Mucosa of gallbladder (tissue), 1 donor: ENCODE data around the gene RARB. TPM values are rescaled to one million over a fixed set of nuclear protein-coding genes. Genes with fewer than 3 reads are reported as not detected.
A peak's percentile ranks its signal among the peaks of the same experiment; 100 is the strongest.

Source experiments
- DNase-seq: peaks from one replicate; pipeline ENCODE4 v3.0.0-alpha.2; 2020; ENCODE audit warnings: low spot score
- total RNA-seq: library from RNA; stranded (reverse); gene quantifications from one replicate; pipeline ENCODE4 v1.2.1, GENCODE V29; 2021
- donor health status: DM: no; HTN: no; CAD: no.

Gene RARB
- total RNA-seq, 1 donor from 2014 or later: 12.9 TPM

- no peak for DNase-seq
Measured at GRCh38 chr3:25423780-25424588, 4.1 kb upstream of the RARB start.

- DNase-seq: no peak
Measured at GRCh38 chr3:25424614-25425013, 3.4 kb upstream of the RARB start.

GRCh38 chr3:25426408-25426807 is 1.7 kb upstream of the RARB start:
- DNase-seq: no peak

GRCh38 chr3:25427155-25427554 is 908 bp upstream of the RARB start:
- no peak for DNase-seq

GRCh38 chr3:25427563-25427941 is 511 bp upstream of the RARB start:
- no peak for DNase-seq

GRCh38 chr3:25428789-25429335 is 799 bp downstream of the RARB start:
- no peak for DNase-seq

GRCh38 chr3:25429361-25430286 is 1.6 kb downstream of the RARB start:
- peak; percentile 32 for DNase-seq

GRCh38 chr3:25430287-25430934 is 2.3 kb downstream of the RARB start:
- no peak for DNase-seq

DNA sequence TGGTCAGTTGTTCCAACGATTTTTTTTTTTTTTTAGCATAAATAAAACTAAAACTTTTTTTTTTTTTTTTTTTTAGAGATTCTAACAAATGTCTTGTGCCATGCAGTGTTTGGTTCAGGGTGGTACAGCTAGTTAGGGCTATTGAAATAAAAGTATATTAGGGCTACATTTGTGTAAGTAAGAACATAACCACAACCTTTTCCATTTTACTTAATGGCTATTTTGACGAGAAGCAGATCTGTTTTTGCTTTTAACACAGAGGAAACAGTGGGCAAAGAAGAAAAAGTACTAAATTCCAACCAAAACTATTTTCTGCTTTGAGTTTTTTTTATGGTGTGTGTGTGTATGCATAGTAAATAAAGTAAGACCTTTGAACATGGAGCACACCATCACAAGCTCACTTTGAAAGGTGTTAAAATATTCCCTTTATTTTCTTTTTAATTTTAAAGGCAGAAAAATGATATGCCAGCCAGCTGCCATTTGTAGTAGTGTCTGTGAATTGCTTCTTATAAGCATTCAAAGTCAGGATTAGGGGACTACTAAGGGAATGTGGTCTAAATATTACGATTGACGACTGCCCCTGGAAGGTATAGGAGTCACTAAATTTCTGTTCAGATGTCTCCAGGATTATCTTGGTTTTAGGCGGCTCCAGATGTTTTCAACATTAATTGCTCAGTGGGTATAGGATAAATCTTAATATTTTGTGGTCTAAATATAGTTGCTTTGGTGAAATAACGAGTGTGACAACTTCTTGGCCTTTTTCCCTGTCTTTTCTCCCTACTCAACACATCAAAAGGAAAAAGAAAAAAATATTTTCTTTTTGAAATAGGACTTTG is 3.1 kb downstream of the RARB start:
- DNase-seq: no peak

GRCh38 chr3:25432176-25432720 is 4.2 kb downstream of the RARB start:
- no peak for DNase-seq

- DNase-seq: no peak
Measured at GRCh38 chr3:25433106-25433505, 5.0 kb downstream of the RARB start.

DNA sequence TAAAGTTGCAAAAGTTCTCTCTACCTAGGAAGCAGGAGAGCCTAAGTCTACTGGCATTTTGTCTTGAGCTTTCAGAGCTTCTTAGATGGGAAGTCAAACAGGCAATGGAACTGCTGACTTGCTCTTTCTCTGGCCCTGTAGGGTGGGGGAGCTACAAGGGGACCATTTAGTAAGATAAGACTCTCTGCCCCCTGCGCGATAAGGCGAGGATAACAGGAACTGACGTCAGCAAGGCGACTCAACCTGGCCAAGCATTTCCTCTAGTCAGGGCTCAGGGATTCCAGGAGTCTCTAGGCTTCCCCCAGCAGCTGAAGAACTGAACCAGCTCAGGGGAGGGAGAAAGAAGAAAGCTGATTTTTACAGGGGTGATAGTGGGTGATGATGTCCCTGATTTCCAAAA is 5.8 kb downstream of the RARB start:
- no peak for DNase-seq

- DNase-seq: no peak
Measured at GRCh38 chr3:25437953-25438352, 9.9 kb downstream of the RARB start.

DNA sequence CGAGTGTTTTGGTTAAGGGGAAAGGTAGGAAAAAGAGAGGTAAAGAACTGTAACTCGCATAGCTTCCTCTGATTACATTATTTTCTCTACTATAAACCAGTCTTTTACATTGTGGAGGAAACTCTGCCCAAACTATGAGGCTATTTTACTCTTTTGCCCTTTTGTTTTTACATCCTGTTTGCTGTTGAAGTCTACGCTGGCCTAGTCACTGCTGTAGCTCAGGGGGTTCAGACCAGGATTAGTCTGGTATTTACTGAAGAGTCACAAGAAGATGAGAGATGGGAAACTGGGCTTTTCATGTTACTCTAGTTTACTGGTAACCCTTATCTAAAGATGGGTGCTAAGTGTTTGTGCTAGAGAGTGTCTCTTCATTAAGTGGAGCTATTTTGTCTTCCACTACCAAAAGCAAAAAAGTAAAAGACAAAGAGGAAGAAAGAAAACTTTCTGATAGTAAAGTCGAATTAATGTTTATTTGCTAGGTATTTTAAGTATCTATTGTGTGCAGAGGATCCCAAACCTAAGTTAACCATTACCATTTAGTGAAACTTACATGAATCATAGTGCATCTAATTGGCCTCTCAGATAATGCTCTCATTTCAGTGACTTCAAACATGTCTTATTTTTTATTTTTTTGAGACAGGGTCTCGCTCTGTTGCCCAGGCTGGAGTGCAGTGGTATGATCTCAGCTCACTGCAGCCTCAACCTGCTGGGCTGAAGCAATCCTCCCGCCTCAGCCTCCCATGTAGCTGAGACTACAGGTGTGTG is 10.9 kb downstream of the RARB start:
- DNase-seq: no peak

DNA sequence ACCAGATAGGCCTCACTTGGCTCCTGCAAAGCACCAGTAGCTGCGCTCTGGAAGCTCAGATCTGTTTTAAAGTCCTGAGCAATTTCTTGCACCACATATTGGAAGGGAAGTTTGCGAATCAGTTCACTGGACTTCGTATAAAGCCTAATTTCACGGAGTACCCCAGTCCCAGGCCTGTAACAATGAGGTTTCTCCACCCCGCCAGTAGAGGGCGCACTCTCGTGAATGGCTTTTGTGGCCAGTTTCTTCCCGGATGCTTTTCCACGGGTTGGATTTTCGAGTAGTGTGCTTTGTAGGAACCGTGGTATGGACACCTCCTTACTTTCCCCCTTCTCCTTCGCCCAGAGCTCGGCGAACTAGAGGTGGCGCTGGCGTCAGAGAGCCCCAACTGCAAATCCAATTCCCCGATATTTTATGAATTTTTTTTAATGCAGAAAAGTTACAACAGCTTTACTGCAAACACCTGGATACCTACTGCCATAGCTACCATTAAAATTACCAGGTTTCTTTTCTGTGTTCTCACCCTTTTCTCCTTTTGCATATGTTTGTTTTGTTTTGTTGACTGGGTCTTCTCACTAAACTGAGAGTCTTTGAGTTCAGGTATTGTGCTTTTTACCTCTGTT is 13.3 kb downstream of the RARB start:
- DNase-seq: no peak

- no peak for DNase-seq
Measured at GRCh38 chr3:25442486-25442885, 14.4 kb downstream of the RARB start.

DNA sequence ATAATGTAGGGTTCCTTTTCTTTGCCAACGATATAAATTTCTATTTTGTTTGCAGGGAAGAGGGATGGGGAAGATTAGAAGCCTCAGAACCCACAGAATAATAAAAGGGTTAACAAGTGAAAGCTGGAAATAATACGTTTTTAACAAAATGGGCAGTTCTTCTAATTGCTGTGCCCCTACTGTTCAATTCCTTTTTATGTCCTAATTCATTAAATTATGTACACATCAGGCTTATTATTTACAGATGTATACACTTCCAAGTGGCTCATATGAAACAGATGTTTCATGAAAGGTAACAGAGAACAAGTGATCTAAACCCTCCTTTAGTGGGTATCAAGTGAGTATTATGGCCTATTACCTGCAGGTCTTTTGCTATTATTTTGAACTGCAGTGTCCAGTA is 16.2 kb downstream of the RARB start:
- DNase-seq: no peak

DNA sequence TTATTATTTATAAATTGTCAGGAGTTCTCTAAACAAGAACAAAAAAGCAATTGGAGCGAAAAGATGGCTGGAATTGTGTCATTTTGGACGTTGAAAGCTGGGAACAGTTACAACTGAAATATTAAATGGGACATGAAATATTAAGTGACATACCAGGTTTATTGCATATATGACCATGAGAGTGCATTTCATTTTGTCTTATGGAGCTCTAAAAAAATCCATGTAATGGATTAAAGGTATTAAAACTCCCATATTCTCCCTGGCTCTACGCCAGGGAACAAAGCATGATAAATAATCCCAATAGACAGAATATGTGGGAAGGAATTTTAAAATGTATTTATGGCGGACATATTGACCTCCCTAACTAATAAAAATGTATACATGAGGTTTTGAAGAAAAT is 17.7 kb downstream of the RARB start:
- DNase-seq: no peak

DNA sequence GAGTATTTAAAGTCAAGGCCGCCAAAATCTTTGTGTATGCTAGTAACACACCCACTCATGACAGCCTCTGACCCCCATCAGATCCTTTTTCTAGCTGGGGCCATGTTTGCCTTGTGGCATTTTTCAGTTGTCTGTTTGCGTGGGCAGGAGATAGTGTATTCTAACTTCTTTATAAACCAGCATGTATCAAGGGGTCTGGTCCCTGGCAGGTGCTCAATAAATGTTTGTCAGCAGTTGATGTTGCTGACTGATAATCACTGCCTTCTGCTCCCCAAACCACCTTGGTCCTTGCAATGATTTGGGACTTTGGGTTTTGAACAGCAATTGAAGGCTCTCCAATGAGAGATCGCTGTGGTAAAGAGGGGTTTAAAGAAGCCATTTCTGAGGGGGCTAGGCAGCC is 19.2 kb downstream of the RARB start:
- DNase-seq: no peak

GRCh38 chr3:25447925-25448324 is 19.9 kb downstream of the RARB start:
- DNase-seq: no peak
